GM12873 (cell line): Measurements from ENCODE around the gene RSU1.

Source experiments
- TF ChIP-seq, protein P1 (sequence below): IDR thresholded peaks from 2 replicates; pipeline ENCODE4 v1.5.1; 2012; ENCODE audit warnings: low read depth, mild to moderate bottlenecking, moderate library complexity, low read length, control low read depth; ENCODE audit not compliant: insufficient read depth; ENCODE audit errors: missing control alignments

Gene RSU1

GRCh38 chr10:16820421-16820820 lies 3.2 kb upstream of the RSU1 start:
- TF ChIP-seq, protein P1, sequence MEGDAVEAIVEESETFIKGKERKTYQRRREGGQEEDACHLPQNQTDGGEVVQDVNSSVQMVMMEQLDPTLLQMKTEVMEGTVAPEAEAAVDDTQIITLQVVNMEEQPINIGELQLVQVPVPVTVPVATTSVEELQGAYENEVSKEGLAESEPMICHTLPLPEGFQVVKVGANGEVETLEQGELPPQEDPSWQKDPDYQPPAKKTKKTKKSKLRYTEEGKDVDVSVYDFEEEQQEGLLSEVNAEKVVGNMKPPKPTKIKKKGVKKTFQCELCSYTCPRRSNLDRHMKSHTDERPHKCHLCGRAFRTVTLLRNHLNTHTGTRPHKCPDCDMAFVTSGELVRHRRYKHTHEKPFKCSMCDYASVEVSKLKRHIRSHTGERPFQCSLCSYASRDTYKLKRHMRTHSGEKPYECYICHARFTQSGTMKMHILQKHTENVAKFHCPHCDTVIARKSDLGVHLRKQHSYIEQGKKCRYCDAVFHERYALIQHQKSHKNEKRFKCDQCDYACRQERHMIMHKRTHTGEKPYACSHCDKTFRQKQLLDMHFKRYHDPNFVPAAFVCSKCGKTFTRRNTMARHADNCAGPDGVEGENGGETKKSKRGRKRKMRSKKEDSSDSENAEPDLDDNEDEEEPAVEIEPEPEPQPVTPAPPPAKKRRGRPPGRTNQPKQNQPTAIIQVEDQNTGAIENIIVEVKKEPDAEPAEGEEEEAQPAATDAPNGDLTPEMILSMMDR: no peak

DNA sequence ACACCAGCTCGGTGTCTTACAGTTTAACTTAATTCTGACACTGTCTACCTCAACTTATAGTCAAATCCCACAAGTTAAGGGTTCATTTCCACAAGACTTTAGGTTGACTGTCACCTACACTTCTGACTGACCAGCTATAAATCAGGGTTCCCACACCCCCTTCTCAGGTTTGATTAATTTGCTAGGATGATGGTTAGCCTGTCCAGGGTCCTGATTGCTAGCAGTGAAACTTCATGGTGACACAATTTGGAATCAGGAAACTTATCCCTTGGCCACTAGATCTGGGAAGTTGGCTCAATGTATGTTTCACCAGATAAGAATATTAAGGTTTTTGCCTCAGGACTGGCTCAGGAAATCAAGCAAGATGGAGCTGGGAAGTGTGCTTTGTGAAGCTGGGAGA lies 2.8 kb upstream of the RSU1 start:
- TF ChIP-seq, protein P1: no peak

DNA sequence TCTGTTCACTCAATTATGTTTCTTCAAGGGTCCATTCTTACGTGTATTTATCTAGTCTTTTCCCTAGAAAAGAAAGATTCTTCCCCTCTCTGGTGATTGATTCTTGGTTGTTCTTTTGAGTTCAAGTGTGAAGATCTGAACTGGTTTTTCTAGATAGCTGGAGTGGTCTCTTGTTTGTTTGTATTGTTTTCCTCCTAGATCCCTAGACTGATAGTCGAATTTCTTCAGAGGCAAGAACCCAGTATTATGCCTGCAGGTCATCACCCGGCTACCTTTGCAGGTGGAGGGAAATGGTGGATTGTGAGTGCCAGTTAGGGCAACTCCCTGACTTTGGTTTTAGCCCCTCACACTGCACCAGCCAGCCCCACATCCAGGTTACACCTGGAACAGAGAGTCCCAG lies 2.2 kb upstream of the RSU1 start:
- TF ChIP-seq, protein P1: no peak

GRCh38 chr10:16819026-16819425 lies 1.8 kb upstream of the RSU1 start:
- TF ChIP-seq, protein P1: no peak

DNA sequence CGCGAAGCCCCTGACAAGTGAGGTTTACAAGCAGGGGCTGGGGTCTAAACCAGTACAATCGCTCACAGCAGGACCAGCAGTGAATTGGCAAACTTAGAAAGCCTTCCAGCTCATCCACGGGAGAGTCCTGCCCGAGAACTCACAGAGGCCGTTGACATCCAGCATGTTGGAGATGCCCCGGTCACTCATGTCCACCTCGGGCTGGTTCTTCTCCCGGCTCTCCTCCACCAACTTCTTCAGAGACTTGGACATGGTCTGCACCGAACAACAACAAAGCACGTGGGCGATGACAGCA lies 447 bp downstream of the RSU1 start:
- TF ChIP-seq, protein P1: no peak

- TF ChIP-seq, protein P1: no peak
Observed at GRCh38 chr10:16816171-16816570, 1.1 kb downstream of the RSU1 start.

GRCh38 chr10:16814012-16814411 lies 3.2 kb downstream of the RSU1 start:
- TF ChIP-seq, protein P1: no peak

DNA sequence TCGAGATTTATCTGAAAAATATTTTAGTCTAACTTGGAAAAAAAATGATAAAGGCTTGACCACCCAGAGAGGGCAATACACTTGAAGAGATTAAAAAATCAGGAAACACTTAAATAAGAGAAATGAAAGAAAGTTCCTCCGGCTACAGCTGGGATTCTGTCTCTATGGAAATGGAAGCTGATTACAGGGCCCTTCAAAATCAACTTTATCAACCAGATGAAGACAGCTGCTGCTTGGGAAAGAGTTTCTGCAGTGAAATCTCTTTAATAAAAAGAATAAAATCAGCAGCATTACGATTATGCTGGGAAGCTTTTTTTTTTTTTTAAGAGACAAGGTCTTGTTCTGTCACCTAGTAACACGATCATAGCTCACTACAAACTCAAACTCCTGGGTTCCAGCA lies 4.5 kb downstream of the RSU1 start:
- TF ChIP-seq, protein P1: no peak
